Breast epithelium (tissue), 3 donors: ENCODE measurements around the gene TNNI3K.

Experiments
- CTCF ChIP-seq, 3 donors: fragments of 450-650 bp; IDR thresholded peaks; one replicate each; pipeline ENCODE4 v1.5.1; 2016 to 2017; ENCODE audit warnings: antibody characterized with exemption in 3 of 3, mild to moderate bottlenecking in 3 of 3, moderate library complexity in 3 of 3
- POLR2A ChIP-seq: fragments of 450-650 bp; IDR thresholded peaks from one replicate; pipeline ENCODE4 v1.6.1; 2016; ENCODE audit warnings: antibody characterized with exemption, mild to moderate bottlenecking, moderate library complexity
- POLR2AphosphoS5 ChIP-seq, 3 donors: sonication (generic); formaldehyde crosslinking; IDR thresholded peaks; one replicate each; pipeline ENCODE4 v1.6.1; 2017; ENCODE audit warnings: antibody characterized with exemption in 3 of 3

- TF ChIP-seq POLR2AphosphoS5 (IDR thresholded peaks at IDR 0.05) (no peak), CTCF (IDR thresholded peaks at IDR 0.05) (no peak), POLR2A (no peak)
Measured at GRCh38 chr1:74512170-74512915, 277.2 kb downstream of the TNNI3K start, which contains the start of gene LRRC53.
